NCI-H748 treated with DMSO at 0.1 percent for 48 hours (cell line): ENCODE measurements around the gene RGS18.
"Not testable (repeated sequence)": the region's sequence is repeated elsewhere in the genome, so short reads cannot be mapped to it uniquely, and the experiment has no call there.

ENCODE experiments used
- DNase-seq: peaks from one replicate; lab custom pipeline; 2025; lab: John Stamatoyannopoulos, UW

The RGS18 gene, protein sequence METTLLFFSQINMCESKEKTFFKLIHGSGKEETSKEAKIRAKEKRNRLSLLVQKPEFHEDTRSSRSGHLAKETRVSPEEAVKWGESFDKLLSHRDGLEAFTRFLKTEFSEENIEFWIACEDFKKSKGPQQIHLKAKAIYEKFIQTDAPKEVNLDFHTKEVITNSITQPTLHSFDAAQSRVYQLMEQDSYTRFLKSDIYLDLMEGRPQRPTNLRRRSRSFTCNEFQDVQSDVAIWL

DNA sequence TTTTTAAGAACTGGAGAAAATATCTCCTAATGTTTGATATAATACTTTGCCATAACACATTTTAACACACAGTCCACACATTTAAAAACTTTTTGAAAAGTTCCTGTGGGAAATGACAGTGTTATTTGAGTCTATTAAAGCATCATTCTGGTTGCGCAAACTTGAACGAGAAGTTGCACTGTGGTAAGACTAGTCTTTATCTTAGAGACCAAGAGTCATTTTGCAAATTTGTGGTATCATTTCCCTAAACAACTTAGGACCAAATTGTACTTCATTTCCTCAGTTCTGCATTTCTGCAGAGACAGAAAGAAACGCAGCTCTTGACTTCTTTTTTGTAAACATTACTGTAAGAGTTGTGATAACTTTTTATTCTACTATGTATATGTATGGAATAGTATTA is at the start of gene RGS18:
RGS18 (plus strand) TSS at position 282 of the 400 bp plus-strand sequence. CDS start 176 bp downstream, outside the sequence.
- DNase-seq = no peak

DNA sequence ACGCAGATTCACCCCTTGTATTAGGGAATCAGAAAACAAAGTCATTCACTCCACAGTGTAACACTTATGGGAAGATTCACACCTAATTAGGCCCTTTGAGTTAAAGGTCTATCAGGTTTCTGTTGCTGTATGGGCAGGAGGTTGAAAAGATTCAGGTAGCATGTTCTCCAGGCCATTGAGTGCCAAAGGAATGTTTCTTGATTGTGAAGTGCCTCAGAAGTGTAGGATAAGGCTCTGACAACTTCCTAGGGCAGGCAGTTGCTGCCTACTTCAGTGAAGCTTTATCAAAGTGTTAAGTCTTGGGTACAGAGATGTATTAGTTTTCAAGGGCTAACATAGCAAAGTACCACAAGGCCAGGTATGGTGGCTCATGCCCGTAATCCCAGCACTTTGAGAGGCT is 48.7 kb upstream of the RGS18 start:
- no peak for DNase-seq

DNA sequence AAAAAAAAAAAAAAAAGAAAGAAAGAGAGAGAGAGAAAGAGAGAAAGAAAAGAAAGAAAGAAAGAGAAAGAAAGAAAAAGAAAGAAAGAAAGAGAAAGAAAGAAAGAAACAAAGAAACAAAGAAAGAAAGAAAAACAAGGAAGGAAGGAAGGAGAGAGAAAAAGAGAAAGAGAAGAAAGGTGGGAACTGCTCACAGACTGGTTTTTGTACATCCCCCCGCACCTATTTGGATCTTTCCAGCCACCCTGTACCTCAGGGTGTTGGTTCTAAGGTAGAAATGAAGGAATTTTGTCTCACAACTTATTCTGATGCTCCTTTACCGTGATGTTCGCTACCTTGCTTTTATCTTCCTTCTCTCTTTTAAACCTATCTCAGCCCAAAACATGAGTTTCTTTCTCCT is 43.3 kb upstream of the RGS18 start:
- DNase-seq = no peak

DNA sequence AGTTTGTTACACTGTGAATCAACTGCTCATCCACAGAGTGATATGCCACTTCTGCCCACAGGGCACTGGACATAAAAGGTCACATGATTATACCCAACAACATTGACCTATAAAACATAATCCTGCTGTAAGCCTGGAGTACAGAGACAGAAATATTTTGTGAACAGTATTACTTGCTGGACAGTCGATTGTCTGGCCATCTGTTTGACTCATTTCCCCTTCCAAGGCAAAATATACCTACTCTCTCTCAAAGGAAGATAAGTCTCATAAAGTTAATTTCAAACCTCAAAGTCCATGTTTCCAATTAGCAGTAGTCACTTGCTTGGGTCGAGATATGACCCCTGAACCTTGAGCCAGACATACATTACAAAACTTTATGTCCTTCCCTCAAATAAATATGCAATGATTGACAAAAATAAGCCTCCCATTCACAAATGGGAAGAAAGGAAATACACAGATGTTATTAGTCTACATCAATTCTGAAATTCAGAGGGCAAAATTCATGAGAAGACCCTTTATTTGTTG is 39.3 kb upstream of the RGS18 start:
- DNase-seq = no peak

DNA sequence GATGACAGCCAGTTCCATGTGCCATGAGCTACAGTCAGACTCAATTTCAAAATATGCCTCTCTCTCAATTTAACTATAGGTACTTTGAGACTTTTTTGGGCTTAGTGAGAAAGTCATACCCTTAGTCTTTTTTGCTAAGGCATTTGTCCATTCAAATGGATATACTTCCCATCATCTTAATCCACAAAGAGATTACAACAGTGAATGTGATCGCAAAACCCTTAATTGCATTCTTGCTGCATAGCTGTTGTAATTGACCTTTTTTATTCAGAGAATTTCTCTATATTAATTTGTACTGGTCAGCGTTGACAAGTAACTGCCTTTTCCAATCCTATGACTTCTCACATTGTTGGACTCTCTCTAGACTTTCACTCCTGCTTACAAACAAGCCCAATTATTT is 38.6 kb upstream of the RGS18 start:
- DNase-seq = no peak

DNA sequence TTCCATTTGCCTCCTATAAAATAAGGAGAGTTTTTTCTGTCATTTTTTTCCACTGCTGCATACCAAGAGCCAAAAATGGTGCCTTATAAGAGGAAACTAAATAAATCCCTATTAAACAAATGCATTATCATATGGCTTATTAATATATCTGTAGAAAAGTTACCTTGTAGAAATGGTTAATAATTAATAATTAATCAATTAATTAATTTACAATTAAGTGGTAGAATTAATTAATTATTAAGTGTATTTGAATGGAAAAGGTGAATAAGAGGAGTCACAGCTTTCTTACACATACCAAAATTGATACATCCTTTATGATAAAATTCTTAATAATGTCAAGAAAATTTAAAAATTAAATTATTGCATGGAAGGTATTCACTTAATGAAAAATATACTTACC is 35.6 kb upstream of the RGS18 start:
- no peak for DNase-seq

DNA sequence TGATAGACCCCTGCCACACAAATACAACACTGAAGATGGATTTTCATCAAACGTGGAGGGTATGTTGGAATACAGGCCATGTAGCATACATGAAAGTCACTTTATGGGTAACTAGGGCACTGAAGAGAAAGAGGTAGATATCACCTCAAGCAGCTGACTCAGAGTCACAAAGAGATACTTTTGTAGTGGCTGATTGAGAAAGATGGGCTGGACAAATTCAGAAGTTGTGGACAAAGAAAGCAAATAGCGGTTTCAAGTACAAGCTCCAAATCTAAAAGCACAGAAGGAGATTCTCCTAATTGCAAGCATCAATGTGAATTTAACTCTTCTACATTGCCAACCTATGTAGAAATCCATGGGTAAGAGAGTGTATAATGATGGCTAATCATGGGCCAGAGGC is 35.0 kb upstream of the RGS18 start:
- DNase-seq = no peak

DNA sequence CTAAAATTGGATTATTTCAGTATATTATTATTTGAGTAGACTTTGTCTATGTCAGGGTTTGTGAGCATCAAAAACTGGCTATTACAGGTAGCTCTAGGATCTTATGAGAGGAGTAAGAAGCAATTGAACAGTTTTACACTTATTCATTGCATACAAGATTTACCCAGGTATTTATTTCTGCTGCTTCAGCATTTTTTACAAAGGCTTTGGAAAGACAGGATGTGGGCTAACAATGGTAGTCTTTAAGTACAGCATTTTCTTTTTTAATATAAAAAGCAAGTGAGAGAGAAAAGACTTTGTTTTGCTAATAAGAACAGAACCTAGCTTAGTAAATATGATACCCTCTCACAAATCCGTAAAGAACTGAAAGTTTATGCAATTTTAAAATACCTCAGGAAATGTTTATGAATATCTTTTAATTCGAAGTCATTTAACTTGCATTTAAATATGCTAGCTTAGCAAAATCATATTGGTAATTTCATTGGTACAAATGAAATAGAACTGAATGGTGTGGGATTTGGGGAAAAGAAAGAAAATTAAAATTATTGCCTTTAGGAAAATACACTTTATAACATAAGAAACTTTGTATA is 32.1 kb upstream of the RGS18 start:
- no peak for DNase-seq

DNA sequence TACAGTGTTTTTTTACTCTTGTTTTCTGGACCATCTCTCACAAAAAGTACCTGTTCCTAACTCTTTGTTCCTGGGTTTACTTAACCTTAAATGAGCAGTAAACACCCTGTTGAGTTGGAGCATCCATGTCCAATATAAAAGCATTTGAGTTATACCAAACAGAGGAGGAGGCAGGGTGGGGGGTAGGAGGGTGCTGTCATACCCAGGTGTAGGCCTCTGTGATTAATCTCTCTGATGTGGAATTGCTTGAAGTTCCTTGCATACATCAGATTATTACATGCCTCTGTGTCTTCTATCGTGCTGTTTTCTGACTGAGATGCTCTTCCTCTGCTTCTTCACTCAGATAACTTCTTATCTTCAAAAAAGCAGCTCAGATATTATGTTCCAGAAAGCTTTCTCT is 28.1 kb upstream of the RGS18 start:
- DNase-seq = no peak

DNA sequence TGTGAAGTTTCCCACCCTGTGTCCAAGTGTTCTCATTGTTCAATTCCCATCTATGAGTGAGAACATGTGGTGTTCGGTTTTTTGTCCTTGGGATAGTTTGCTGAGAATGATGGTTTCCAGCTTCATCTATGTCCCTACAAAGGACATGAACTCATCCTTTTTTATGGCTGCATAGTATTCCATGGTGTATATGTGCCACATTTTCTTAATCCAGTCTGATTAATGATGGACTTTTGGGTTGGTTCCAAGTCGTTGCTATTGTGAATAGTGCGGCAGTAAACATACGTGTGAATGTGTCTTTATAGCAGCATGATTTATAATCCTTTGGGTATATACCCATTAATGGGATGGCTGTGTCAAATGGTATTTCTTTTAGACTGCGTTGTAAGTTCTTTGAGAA is 27.4 kb upstream of the RGS18 start:
- DNase-seq = not testable (repeated sequence)

DNA sequence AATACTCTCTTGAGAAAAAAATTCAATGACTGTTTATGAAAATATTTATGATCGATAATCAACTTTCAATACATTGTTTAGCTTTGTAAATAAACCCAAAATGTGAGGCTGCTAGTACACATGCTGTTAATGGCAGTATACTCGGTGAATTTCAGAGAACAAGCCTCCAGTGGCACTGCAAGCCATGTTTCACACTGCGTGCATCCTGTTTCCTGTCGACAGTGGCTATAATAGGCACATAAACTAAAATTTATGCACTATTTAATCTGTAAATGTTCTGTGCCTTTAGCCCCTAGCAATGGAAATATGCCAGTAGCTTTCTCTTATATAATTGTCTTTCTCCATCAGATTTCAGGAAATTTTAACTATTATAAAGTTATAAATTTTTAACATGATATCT is 26.3 kb upstream of the RGS18 start:
- DNase-seq = no peak

DNA sequence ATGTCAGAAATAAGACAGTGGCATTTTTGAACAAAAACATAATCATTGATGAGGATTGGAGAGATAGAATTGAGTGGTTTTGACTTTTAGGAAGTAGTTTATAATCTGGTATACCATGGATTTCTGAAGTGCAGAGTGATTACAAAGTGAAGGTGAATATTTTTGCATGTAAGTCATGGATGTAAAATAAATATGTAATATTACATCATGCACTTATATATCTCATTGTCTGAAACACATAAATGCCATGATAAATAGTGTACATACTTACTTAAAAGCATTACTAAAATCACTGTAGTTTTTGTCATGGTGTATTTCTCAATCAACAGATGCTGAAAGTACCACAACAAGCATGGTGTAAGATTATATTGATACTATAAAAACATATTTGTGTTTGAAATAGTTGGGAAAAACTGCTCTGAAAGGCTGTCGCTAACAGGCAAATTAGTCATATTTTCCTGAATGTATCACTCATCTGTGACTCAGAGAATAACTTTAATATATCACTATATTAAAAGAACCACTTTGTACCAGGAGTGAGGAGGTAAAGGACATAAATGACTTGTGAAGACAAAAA is 24.8 kb upstream of the RGS18 start:
- DNase-seq = no peak

DNA sequence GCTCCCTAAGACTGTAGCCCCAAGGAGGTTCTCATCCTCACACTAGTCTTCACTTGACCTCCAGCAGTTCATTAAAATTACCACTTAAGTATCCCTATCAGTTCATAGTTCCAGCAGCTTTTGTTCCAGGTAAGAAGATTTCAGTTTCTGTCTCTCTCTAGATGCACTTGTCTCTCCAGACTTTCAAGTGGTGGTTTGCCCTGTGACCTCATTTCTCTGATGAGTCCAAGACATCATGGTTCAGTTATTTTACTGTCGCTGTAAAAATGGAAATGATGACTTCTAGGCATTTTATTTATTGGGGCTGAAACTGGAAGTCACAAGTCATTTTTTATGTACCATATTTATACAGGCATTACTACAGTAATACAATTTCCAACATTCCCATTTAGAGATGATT is 17.9 kb upstream of the RGS18 start:
- DNase-seq = no peak

DNA sequence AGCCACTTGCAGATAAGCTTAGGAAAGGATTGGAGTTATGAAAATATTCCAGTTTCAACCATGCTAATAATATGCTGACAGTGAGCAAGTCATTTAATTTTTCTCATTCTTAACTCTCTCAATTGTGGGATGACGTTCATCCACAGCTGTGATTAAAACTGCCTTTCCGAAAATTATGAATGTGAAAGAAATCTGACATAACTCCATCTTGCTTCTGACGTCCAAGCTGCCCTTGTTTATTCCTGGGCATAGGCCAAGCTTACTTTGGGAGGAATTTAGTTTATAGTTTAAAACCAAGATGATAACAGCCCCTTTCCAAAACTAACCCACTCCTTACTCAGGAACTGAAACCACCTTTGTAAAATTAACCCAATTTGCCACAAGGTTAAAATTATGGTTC is 11.0 kb upstream of the RGS18 start:
- DNase-seq = no peak

DNA sequence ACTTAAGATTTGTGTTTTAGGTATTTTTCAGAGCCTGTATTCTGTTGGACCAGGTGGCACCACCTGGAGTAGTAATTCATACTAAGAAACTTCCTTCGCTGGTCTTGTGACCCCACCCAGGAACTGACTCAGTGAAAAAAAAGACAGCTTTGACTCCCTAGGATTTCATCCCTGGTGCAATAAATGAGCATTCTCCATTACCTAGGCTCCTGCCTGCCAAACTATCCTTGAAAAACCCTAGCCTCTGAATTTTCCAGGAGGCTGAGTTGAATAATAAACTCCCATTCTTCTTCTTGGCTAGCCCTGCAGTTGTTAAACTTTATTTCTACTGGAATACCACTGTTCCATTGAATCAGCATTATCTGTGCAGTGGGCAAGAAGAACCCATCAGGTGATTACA is 10.6 kb upstream of the RGS18 start:
- DNase-seq = no peak

DNA sequence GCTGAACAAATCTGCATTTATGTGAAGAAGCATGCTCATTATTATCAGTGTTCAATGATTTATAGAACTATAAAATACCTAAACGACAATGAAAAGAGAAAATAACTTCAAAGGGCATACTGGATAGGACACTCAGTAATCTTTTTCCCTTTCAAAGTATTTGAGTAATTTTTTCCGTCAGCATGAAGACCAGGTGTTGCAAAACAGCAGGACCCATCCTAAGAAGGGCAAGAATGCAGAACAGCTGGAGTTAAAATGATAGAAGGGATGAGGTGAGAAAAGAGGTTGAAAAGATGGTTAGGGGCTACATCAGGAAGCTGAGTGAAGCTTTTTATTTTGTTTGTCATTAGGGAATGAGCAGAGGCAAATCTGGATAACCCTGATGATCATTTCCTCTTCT is 7.1 kb upstream of the RGS18 start:
- DNase-seq = no peak

DNA sequence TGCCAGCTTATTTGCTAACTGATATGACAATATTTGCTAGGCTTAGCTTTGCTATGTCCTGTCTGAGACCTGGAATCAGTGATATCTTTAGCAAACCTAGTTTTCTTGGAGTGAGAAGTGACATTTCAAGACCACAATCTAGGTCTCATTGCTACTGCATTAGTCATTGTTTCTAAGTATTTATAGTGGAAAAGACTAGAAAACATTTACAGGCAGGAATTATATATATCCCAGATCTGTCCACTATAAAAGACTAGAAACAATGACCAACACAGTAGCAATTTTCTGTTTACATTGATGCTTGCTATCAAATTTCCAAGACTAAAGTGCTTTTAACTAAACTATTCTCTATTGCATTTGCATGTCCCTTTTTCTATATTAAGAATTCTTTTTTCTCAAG is 5.0 kb upstream of the RGS18 start:
- no peak for DNase-seq

DNA sequence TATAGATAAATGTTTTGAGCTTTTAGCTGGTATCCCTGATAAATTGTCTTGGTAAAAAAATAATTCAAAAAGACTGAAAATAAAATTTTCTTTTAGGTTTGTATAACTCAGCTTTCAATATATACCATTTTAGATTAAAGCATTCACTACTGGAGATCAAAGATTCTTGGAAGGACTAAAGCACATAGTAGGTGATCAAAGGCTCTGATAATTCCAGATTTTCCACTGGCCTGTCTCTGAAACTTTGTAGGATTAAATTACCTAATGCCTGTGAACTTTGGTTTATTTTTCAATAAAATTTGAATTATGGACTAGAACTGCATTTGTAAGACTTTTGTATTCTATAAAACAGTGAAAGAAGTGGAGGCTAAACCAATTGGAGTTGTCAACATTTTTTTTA is 1.2 kb upstream of the RGS18 start:
- DNase-seq = no peak

DNA sequence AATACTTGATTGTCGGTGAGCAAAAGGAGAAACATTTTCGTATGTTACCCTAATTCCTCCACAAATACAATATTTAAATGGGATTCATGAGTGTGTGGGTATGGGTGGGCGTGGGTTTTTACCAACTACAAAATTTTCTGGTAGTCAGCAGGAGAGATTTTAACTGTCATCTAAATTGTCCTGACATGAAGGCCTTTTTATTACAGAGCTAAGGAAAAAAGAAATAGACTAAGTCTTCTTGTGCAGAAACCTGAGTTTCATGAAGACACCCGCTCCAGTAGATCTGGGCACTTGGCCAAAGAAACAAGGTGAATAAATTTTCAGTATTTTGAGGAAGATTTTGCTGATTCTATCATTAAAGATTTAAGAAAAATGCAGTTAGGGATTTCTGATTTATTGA is 752 bp downstream of the RGS18 start:
- no peak for DNase-seq

DNA sequence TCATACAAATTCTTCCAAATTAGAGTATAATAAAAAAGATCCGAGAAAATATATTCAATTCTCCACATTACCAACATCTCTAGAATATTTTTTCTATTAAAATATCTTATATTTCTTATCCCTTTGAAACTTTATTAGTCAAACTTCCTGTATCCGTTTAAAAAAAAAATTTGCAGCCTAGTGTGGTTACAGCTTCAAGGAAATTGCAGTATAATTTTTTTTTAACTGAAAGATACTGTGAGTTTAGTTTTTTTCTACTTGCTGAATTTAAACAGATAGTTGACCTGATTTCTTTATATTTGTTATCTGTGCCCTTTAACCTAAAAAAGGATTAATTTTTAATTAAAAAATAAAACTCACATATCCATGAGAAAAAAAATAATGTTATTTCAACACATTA is 1.5 kb downstream of the RGS18 start:
- no peak for DNase-seq

DNA sequence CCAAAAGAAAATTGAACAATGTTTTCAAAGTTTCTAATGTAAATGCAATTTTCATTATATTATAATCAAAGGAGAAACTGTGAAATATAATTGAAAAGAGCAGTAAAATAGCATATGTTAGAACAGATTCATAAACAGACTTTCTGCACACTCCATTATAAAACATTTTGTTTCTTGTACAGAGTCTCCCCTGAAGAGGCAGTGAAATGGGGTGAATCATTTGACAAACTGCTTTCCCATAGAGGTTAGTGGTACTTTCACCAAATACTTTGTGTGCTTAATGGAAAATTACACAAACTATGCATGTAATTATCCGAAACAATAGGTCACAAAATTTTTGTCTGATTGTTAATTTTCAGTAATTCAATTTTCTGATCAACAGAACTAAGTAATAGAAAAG is 1.9 kb downstream of the RGS18 start:
- DNase-seq = no peak

DNA sequence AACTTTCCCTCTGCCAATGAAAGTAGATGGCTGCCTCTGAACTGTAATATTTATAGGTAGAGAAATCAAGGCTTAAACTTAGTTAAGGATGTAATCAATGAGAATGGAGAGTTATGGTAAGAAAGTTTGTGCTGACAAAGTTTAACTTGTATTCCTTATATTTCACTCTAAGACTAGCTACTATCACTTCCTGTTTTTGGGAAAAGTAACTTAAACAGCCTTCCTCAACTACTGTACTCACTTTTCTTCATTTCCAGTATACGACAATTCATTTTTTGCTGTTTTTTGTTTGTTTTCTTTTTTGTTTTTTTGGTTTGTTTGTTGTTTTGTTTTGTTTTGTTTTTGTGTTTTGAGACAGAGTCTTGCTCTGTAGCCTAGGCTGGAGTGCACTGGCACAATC is 3.7 kb downstream of the RGS18 start:
- no peak for DNase-seq

DNA sequence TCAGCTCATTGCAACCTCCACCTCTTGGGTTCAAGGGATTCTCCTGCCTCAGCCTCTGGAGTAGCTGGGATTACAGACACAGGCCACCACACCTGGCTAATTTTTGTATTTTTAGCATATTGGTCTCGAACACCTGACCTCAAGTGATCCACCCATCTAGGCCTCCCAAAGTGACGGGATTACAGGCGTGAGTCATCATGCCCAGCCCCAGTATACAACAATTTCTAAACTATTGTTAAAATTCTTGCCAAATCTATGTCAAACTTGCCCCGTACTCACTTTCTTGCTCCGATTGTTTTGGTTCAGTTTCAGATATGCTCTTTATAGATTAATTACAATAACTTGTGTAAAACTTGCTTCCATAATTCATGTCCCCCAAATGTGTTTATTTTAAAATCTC is 4.1 kb downstream of the RGS18 start:
- DNase-seq = no peak

DNA sequence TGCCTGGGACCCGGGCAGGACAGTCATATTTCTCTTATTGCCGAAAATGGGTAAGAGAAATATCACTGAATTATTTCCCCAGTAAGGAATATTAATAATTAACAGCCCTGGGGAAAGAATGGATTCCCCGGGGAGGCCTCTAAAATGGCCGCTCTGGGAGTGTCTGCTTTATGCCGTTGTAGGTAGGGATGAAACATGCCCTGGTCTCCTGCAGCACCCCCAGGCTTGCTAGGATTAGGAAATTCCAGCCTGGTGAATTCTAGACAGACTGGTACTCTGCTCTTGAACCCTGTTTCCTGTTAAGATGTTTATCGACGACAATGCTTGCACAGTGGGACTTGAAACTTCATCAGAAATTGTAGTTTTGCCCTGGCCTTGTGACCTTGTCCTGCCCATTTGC is 6.7 kb downstream of the RGS18 start:
- not testable (repeated sequence) for DNase-seq
